Vagina (tissue), 2 donors: Measurements from ENCODE around the gene TTLL11.

Experiments
- POLR2A ChIP-seq, 2 donors: fragments of 450-650 bp; IDR thresholded peaks; one replicate each; pipeline ENCODE4 v1.6.1; 2017; ENCODE audit warnings: antibody characterized with exemption in 2 of 2, mild to moderate bottlenecking in 2 of 2, moderate library complexity in 2 of 2
- TF ChIP-seq, protein P1 (sequence below), 3 experiments: fragments of 450-650 bp in 2 of 3; fragments of 200-600 bp in 1 of 3; sonication (generic) in 1 of 3; IDR thresholded peaks; one replicate each; pipeline ENCODE4 v1.5.1; 2017 to 2019; ENCODE audit warnings: antibody characterized with exemption in 3 of 3, mild to moderate bottlenecking in 2 of 3, moderate library complexity in 2 of 3

DNA sequence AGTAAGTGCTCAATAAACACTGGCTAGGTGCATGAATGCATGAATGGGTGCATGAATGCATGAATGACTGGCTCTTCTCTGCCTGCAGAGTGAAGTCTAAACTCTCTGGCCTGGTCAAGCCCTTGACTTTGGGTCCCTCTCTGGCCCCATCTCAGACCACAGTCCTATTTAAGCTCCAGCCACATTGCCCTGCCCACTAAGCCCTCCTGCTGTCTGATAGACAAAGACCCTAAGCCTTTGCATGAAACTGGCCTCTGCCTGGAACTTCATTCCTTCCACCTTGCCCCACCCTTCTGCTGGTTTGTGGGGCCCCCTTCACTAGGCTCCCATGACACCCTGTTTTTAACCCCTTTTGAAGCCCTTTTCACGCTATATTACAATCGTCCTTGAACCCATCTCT is 202.4 kb downstream of the TTLL11 start:
- TF ChIP-seq, protein P1, sequence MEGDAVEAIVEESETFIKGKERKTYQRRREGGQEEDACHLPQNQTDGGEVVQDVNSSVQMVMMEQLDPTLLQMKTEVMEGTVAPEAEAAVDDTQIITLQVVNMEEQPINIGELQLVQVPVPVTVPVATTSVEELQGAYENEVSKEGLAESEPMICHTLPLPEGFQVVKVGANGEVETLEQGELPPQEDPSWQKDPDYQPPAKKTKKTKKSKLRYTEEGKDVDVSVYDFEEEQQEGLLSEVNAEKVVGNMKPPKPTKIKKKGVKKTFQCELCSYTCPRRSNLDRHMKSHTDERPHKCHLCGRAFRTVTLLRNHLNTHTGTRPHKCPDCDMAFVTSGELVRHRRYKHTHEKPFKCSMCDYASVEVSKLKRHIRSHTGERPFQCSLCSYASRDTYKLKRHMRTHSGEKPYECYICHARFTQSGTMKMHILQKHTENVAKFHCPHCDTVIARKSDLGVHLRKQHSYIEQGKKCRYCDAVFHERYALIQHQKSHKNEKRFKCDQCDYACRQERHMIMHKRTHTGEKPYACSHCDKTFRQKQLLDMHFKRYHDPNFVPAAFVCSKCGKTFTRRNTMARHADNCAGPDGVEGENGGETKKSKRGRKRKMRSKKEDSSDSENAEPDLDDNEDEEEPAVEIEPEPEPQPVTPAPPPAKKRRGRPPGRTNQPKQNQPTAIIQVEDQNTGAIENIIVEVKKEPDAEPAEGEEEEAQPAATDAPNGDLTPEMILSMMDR (IDR thresholded peaks at IDR 0.05), result no peak
- TF ChIP-seq POLR2A (IDR thresholded peaks at IDR 0.05), result no peak
